ENCODE measurements around the gene NAPA.
A peak's percentile ranks its signal among the peaks of the same experiment; 100 is the strongest.

The NAPA gene

DNA sequence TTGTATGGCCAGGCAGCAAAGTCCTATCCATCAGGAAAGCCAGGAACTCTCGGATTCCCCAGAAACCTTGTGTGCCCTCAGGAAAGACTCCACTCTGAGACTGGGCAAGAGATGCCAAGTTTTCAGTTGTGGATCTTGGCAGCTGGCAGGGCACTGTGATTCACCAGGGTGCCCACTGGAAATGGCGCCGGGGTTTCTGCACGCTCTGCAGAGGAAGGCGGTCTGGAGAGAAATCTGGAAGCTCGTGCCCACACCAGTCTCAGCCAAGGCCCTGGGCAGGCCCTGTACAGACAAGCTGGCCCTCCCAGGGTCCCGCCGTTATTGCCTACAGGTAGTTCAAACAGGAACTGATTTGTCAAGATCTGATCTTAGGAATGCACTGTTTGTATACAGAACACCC is 4.9 kb downstream of the NAPA start:
- H3K4me2 ChIP-seq (ENCODE audit: low read length) = no peak overlapping the region
- no peak overlapping the region for H3K9ac ChIP-seq (ENCODE audit: low read length)
- H2AK5ac ChIP-seq (ENCODE audit: low read length) = no peak overlapping the region
- DNase-seq = no peak
- no peak overlapping the region for H2BK120ac ChIP-seq (ENCODE audit: insufficient read depth, low read length, poor library complexity)
- H3K23ac ChIP-seq (ENCODE audit: low read length) = no peak overlapping the region
- H3K18ac ChIP-seq (ENCODE audit: low read length) = no peak overlapping the region
- no peak overlapping the region for H2BK12ac ChIP-seq (ENCODE audit: low read length)
- no peak overlapping the region for H3K14ac ChIP-seq (ENCODE audit: low read length)
- H3K79me2 ChIP-seq (ENCODE audit: control insufficient read depth, insufficient read depth, low read length, poor library complexity) = peaks cover 23% of the 10 kb centered on the region
- no peak overlapping the region for H4K91ac ChIP-seq (ENCODE audit: low read depth, low read length)
- no peak overlapping the region for H2BK5ac ChIP-seq (ENCODE audit: low read depth, low read length, poor library complexity)
- no peaks in the 10 kb centered on the region for H3K27me3 ChIP-seq (ENCODE audit: insufficient read depth, low read length)
- H3K4me1 ChIP-seq (ENCODE audit: control insufficient read depth in 1 of 2, insufficient read depth in 2 of 2, low read length in 2 of 2) = peaks cover 17 to 22% of the 10 kb centered on the region in 2 experiments
- H4K8ac ChIP-seq (ENCODE audit: low read depth, low read length) = no peak overlapping the region
- H3K4me3 ChIP-seq (ENCODE audit: low read depth, low read length) = no peak overlapping the region
- WGBS (ENCODE audit: extremely low coverage, insufficient coverage, insufficient read length) = no CpG with 5 or more reads among the region's 8 CpGs
- no peak overlapping the region for H3K27ac ChIP-seq (ENCODE audit: low read depth, low read length)
- no peaks in the 10 kb centered on the region for H3K9me3 ChIP-seq (ENCODE audit: insufficient read depth, low read depth, low read length)
- no peak overlapping the region for H4K12ac ChIP-seq (ENCODE audit: low read depth, low read length)
- peaks cover 5% of the 10 kb centered on the region for H3K79me1 ChIP-seq (ENCODE audit: low read length)
- no peak overlapping the region for H2AFZ ChIP-seq (ENCODE audit: insufficient read depth, low read length, poor library complexity)
- peaks cover 8 to 16% of the 10 kb centered on the region in 2 experiments for H3K36me3 ChIP-seq (ENCODE audit: control insufficient read depth in 1 of 2, insufficient read depth in 2 of 2, low read length in 2 of 2)
- peak overlapping the region; percentile 72 for H3K4ac ChIP-seq (ENCODE audit: low read depth, low read length)

DNA sequence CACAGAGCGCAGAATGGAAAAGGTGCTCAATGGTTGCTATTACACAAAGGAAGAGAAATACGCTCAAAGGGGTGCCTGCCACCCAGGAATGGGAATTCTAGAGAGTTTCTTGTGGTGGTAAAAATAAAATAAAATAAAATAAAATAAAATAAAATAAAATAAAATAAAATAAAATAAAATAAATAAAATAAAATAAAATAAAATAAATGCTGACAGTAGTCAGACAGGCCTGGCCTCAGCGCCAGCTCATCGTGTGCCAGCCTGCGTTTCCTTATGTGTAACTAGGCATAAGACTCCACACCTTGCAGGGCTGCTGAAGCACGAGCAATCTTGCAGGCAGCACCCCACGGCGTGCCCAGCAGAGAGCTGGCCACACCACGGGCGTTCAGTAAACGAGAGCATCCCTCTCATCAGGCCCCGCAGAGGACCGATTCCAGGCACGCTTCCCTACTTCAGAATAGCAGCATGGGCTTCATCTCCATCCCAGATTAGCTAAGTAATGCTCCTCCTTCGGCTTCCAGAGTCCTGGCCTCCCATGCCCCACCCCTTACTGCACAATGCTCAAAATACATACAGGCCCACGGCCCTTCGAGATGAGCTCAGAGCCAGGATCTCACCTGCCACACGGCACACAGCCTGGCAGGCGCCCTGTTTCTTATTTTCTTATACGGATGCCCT is 5.6 kb downstream of the NAPA start:
- Histone ChIP-seq H3K4me3 (ENCODE audit: low read depth, low read length) (no peak overlapping the region), H2BK5ac (ENCODE audit: low read depth, low read length, poor library complexity) (no peak overlapping the region), H3K4me2 (ENCODE audit: low read length) (no peak overlapping the region), H3K79me1 (ENCODE audit: low read length) (no peaks in the 10 kb centered on the region), H3K9me3 (ENCODE audit: insufficient read depth, low read depth, low read length) (no peaks in the 10 kb centered on the region), H3K9ac (ENCODE audit: low read length) (no peak overlapping the region), H4K8ac (ENCODE audit: low read depth, low read length) (no peak overlapping the region), H2BK12ac (ENCODE audit: low read length) (no peak overlapping the region), H3K27ac (ENCODE audit: low read depth, low read length) (no peak overlapping the region), H4K12ac (ENCODE audit: low read depth, low read length) (no peak overlapping the region), H2AK5ac (ENCODE audit: low read length) (no peak overlapping the region), H4K91ac (ENCODE audit: low read depth, low read length) (no peak overlapping the region), H2BK120ac (ENCODE audit: insufficient read depth, low read length, poor library complexity) (no peak overlapping the region), H3K4ac (ENCODE audit: low read depth, low read length) (peak overlapping the region; percentile 72), H3K23ac (ENCODE audit: low read length) (no peak overlapping the region), H3K79me2 (ENCODE audit: control insufficient read depth, insufficient read depth, low read length, poor library complexity) (peaks cover 18% of the 10 kb centered on the region), H3K27me3 (ENCODE audit: insufficient read depth, low read length) (no peaks in the 10 kb centered on the region), H2AFZ (ENCODE audit: insufficient read depth, low read length, poor library complexity) (no peak overlapping the region), H3K4me1 (ENCODE audit: control insufficient read depth in 1 of 2, insufficient read depth in 2 of 2, low read length in 2 of 2) (peaks cover 17 to 22% of the 10 kb centered on the region in 2 experiments), H3K36me3 (ENCODE audit: control insufficient read depth in 1 of 2, insufficient read depth in 2 of 2, low read length in 2 of 2) (peaks cover 8 to 16% of the 10 kb centered on the region in 2 experiments), H3K18ac (ENCODE audit: low read length) (no peak overlapping the region), H3K14ac (ENCODE audit: low read length) (no peak overlapping the region)
- WGBS (ENCODE audit: extremely low coverage, insufficient coverage, insufficient read length) = no CpG with 5 or more reads among the region's 20 CpGs
- no peak for DNase-seq

DNA sequence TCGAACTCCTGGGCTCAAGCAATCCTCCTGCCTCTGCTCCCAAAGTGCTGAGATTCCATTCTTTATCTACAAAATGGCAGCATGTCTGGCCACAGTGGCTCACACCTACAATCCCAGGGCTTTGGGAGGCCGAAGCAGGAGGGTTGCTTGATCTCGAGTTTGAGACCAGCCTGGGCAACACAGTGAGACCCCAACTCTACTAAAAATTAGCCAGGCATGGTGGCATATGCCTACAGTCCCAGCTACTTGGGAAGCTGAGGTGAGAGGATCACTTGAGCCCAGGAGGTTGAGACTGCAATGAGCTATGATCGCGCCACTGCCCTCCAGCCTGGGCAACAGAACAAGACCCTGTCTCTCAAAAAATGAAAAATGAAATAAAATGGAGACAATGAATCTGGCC is 6.1 kb downstream of the NAPA start:
- H4K12ac ChIP-seq (ENCODE audit: low read depth, low read length) = no peak overlapping the region
- no peak overlapping the region for H2BK120ac ChIP-seq (ENCODE audit: insufficient read depth, low read length, poor library complexity)
- no peak overlapping the region for H2AK5ac ChIP-seq (ENCODE audit: low read length)
- H3K14ac ChIP-seq (ENCODE audit: low read length) = no peak overlapping the region
- no peak overlapping the region for H3K9ac ChIP-seq (ENCODE audit: low read length)
- no peak overlapping the region for H3K27ac ChIP-seq (ENCODE audit: low read depth, low read length)
- no peak overlapping the region for H2BK12ac ChIP-seq (ENCODE audit: low read length)
- H3K79me2 ChIP-seq (ENCODE audit: control insufficient read depth, insufficient read depth, low read length, poor library complexity) = peaks cover 14% of the 10 kb centered on the region
- no peak overlapping the region for H3K4me2 ChIP-seq (ENCODE audit: low read length)
- no peak overlapping the region for H4K8ac ChIP-seq (ENCODE audit: low read depth, low read length)
- H2BK5ac ChIP-seq (ENCODE audit: low read depth, low read length, poor library complexity) = no peak overlapping the region
- peak overlapping the region; percentile 2 for H3K4ac ChIP-seq (ENCODE audit: low read depth, low read length)
- H2AFZ ChIP-seq (ENCODE audit: insufficient read depth, low read length, poor library complexity) = no peak overlapping the region
- no peaks in the 10 kb centered on the region for H3K79me1 ChIP-seq (ENCODE audit: low read length)
- no peaks in the 10 kb centered on the region for H3K9me3 ChIP-seq (ENCODE audit: insufficient read depth, low read depth, low read length)
- peaks cover 13 to 20% of the 10 kb centered on the region in 2 experiments for H3K36me3 ChIP-seq (ENCODE audit: control insufficient read depth in 1 of 2, insufficient read depth in 2 of 2, low read length in 2 of 2)
- no peak for DNase-seq
- no peaks in the 10 kb centered on the region for H3K27me3 ChIP-seq (ENCODE audit: insufficient read depth, low read length)
- peaks cover 13 to 18% of the 10 kb centered on the region in 2 experiments for H3K4me1 ChIP-seq (ENCODE audit: control insufficient read depth in 1 of 2, insufficient read depth in 2 of 2, low read length in 2 of 2)
- H3K18ac ChIP-seq (ENCODE audit: low read length) = no peak overlapping the region
- H4K91ac ChIP-seq (ENCODE audit: low read depth, low read length) = no peak overlapping the region
- H3K23ac ChIP-seq (ENCODE audit: low read length) = no peak overlapping the region
- no CpG with 5 or more reads among the region's 5 CpGs for WGBS (ENCODE audit: extremely low coverage, insufficient coverage, insufficient read length)
- no peak overlapping the region for H3K4me3 ChIP-seq (ENCODE audit: low read depth, low read length)

DNA sequence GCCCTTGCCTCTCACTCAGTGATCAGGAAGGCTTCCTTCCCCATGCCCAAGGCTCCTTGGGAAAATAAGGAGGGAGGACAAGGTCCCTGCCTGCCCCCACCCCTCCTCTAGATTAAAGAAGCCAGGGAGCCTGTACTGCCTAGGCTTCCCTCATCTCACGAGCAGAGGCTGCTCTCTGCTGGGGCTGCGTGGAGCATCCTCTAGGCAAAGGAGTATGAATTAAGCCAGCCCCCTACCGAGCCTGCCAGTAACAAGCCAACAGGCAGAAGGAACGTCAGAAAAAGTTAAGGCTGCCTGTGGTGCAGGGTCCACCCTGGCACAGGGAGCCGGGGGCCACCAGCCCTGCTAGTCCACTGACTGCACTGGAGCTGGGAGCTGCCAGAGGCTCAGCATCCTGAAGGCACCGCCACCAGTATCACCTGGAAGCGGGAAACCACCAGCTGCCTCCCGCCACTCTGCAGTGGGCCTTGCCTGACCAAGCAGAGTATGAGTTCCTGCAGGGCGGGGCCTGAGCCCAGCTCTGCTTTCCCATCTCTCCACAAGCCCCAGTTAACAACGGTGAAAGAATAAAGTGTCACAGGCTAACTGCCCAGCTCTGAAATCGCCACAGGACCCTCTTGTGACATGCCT is 6.8 kb downstream of the NAPA start:
- Histone ChIP-seq H3K18ac (ENCODE audit: low read length) (no peak overlapping the region), H3K36me3 (ENCODE audit: control insufficient read depth in 1 of 2, insufficient read depth in 2 of 2, low read length in 2 of 2) (peaks cover 19 to 27% of the 10 kb centered on the region in 2 experiments), H3K4me2 (ENCODE audit: low read length) (no peak overlapping the region), H3K79me2 (ENCODE audit: control insufficient read depth, insufficient read depth, low read length, poor library complexity) (peaks cover 13% of the 10 kb centered on the region), H3K4me3 (ENCODE audit: low read depth, low read length) (no peak overlapping the region), H3K79me1 (ENCODE audit: low read length) (no peaks in the 10 kb centered on the region), H4K91ac (ENCODE audit: low read depth, low read length) (no peak overlapping the region), H3K9me3 (ENCODE audit: insufficient read depth, low read depth, low read length) (no peaks in the 10 kb centered on the region), H3K9ac (ENCODE audit: low read length) (no peak overlapping the region), H3K4me1 (ENCODE audit: control insufficient read depth in 1 of 2, insufficient read depth in 2 of 2, low read length in 2 of 2) (peaks cover 10 to 16% of the 10 kb centered on the region in 2 experiments), H3K23ac (ENCODE audit: low read length) (no peak overlapping the region), H2AK5ac (ENCODE audit: low read length) (no peak overlapping the region), H2BK120ac (ENCODE audit: insufficient read depth, low read length, poor library complexity) (no peak overlapping the region), H3K27me3 (ENCODE audit: insufficient read depth, low read length) (no peaks in the 10 kb centered on the region), H3K27ac (ENCODE audit: low read depth, low read length) (no peak overlapping the region), H2AFZ (ENCODE audit: insufficient read depth, low read length, poor library complexity) (no peak overlapping the region), H2BK12ac (ENCODE audit: low read length) (no peak overlapping the region), H3K4ac (ENCODE audit: low read depth, low read length) (peak overlapping the region; percentile 2), H4K8ac (ENCODE audit: low read depth, low read length) (no peak overlapping the region), H2BK5ac (ENCODE audit: low read depth, low read length, poor library complexity) (no peak overlapping the region), H4K12ac (ENCODE audit: low read depth, low read length) (no peak overlapping the region), H3K14ac (ENCODE audit: low read length) (no peak overlapping the region)
- no CpG with 5 or more reads among the region's 11 CpGs for WGBS (ENCODE audit: extremely low coverage, insufficient coverage, insufficient read length)
- no peak for DNase-seq
